ENCODE data around the gene PRKAR2B.

The PRKAR2B gene

GRCh38 chr7:107196834-107197610, 152.5 kb downstream of the PRKAR2B start:
- Histone ChIP-seq H3K36me3 (replicated peaks; ENCODE audit: low read depth, low read length) (peaks cover 49% of the 10 kb centered on the region), H3K4me1 (ENCODE audit: low read length) (no peaks in the 10 kb centered on the region)
- no peak for TF ChIP-seq EZH2phosphoT487 (IDR thresholded peaks at IDR 0.05; ENCODE audit: low read depth)
- no peak for TF ChIP-seq CTCF (IDR thresholded peaks at IDR 0.05; ENCODE audit: low read depth, low read length)

GRCh38 chr7:107201795-107202450, 157.4 kb downstream of the PRKAR2B start:
- H4K20me1 ChIP-seq (ENCODE audit: insufficient read depth, low read length) = no peaks in the 10 kb centered on the region
- TF ChIP-seq CTCF (IDR thresholded peaks at IDR 0.05; ENCODE audit: low read depth, low read length) (peak; percentile 58), EZH2phosphoT487 (IDR thresholded peaks at IDR 0.05; ENCODE audit: low read depth) (no peak)
- H3K9me3 ChIP-seq (ENCODE audit: insufficient read depth, low read length) = no peaks in the 10 kb centered on the region
- peaks cover 58% of the 10 kb centered on the region for H3K36me3 ChIP-seq (replicated peaks; ENCODE audit: low read depth, low read length)
- no peaks in the 10 kb centered on the region for H3K4me1 ChIP-seq (ENCODE audit: low read length)
- H3K27me3 ChIP-seq (ENCODE audit: low read depth, low read length) = no peaks in the 10 kb centered on the region
- H3K9ac ChIP-seq (ENCODE audit: low read length) = no peak overlapping the region
- no peaks in the 10 kb centered on the region for H3K79me2 ChIP-seq (ENCODE audit: low read length)
- H3K4me3 ChIP-seq (ENCODE audit: low read length) = no peak overlapping the region
- H3K4me2 ChIP-seq (ENCODE audit: low read length) = no peak overlapping the region
- no peak overlapping the region for H3K27ac ChIP-seq (ENCODE audit: low read length)
- H2AFZ ChIP-seq (ENCODE audit: low read depth, low read length) = no peak overlapping the region

More at GRCh38 chr7:107196834-107197610, 152.5 kb downstream of the PRKAR2B start:
- no peaks in the 10 kb centered on the region for H3K79me2 ChIP-seq (ENCODE audit: low read length)
- no peak overlapping the region for H3K9ac ChIP-seq (ENCODE audit: low read length)
- no peak overlapping the region for H3K4me3 ChIP-seq (ENCODE audit: low read length)
- H3K4me2 ChIP-seq (ENCODE audit: low read length) = no peak overlapping the region
- no peaks in the 10 kb centered on the region for H3K27me3 ChIP-seq (ENCODE audit: low read depth, low read length)
- no peak overlapping the region for H3K27ac ChIP-seq (ENCODE audit: low read length)
- no peak overlapping the region for H2AFZ ChIP-seq (ENCODE audit: low read depth, low read length)
- no peaks in the 10 kb centered on the region for H3K9me3 ChIP-seq (ENCODE audit: insufficient read depth, low read length)
- no peaks in the 10 kb centered on the region for H4K20me1 ChIP-seq (ENCODE audit: insufficient read depth, low read length)

GRCh38 chr7:107203607-107204006, 159.1 kb downstream of the PRKAR2B start:
- Histone ChIP-seq H3K36me3 (replicated peaks; ENCODE audit: low read depth, low read length) (peaks cover 53% of the 10 kb centered on the region), H3K4me1 (ENCODE audit: low read length) (no peaks in the 10 kb centered on the region)

More at GRCh38 chr7:107203607-107204006, 159.1 kb downstream of the PRKAR2B start:
- Histone ChIP-seq H4K20me1 (ENCODE audit: insufficient read depth, low read length) (no peaks in the 10 kb centered on the region), H3K27ac (ENCODE audit: low read length) (no peak overlapping the region), H3K4me3 (ENCODE audit: low read length) (no peak overlapping the region), H3K79me2 (ENCODE audit: low read length) (no peaks in the 10 kb centered on the region), H3K27me3 (ENCODE audit: low read depth, low read length) (no peaks in the 10 kb centered on the region), H2AFZ (ENCODE audit: low read depth, low read length) (no peak overlapping the region), H3K9ac (ENCODE audit: low read length) (no peak overlapping the region), H3K4me2 (ENCODE audit: low read length) (no peak overlapping the region), H3K9me3 (ENCODE audit: insufficient read depth, low read length) (no peaks in the 10 kb centered on the region)
- TF ChIP-seq CTCF (IDR thresholded peaks at IDR 0.05; ENCODE audit: low read depth, low read length) = no peak
- TF ChIP-seq EZH2phosphoT487 (IDR thresholded peaks at IDR 0.05; ENCODE audit: low read depth) = no peak

Measured in OCI-LY3 (cell line).